ENCODE results near the gene PPM1D.

Gene PPM1D

GRCh38 chr17:60647705-60648104 is 47.7 kb downstream of the PPM1D start:
- Histone ChIP-seq H3K4me3 (ENCODE audit: insufficient read depth, low read length, poor library complexity, severe bottlenecking) (no peak overlapping the region), H3K27ac (ENCODE audit: low read depth, low read length) (no peak overlapping the region), H3K9me2 (replicated peaks; ENCODE audit: insufficient read depth, low read length) (no peaks in the 10 kb centered on the region), H3F3A (ENCODE audit: insufficient read depth) (peaks cover 2% of the 10 kb centered on the region; the same call in 1 of the 2 replicates), H3K9ac (ENCODE audit: low read length) (no peak overlapping the region), H3K79me2 (ENCODE audit: insufficient read depth, low read length) (peaks cover 16% of the 10 kb centered on the region; the same call in 1 of the 2 replicates), H3K4me2 (ENCODE audit: low read depth, low read length, poor library complexity, severe bottlenecking) (no peak overlapping the region), H4K20me1 (ENCODE audit: low read depth, low read length) (no peaks in the 10 kb centered on the region; the same call in 1 of the 2 replicates), H3K36me3 (ENCODE audit: low read length) (peaks cover 4% of the 10 kb centered on the region; the same call in 1 of the 2 replicates), H2AFZ (ENCODE audit: low read depth, low read length, severe bottlenecking) (no peak overlapping the region), H3K27me3 (ENCODE audit: low read length) (no peaks in the 10 kb centered on the region), H3K9me3 (ENCODE audit: insufficient read depth, low read length) (no peaks in the 10 kb centered on the region)
- TF ChIP-seq CTCF (IDR thresholded peaks at IDR 0.05; ENCODE audit: insufficient read depth, low read length, poor library complexity, severe bottlenecking) (no peak), EZH2phosphoT487 (conservative IDR thresholded peaks at IDR 0.05; ENCODE audit: low read length) (no peak)

- H3K9me3 ChIP-seq (ENCODE audit: insufficient read depth, low read length), result no peaks in the 10 kb centered on the region
These were observed 52.7 kb downstream of the PPM1D start for GRCh38 chr17:60652454-60653247.

GRCh38 chr17:60653569-60653968 is 53.6 kb downstream of the PPM1D start:
- no peaks in the 10 kb centered on the region for H3K27me3 ChIP-seq (ENCODE audit: low read length)
- no peak overlapping the region for H3K9ac ChIP-seq (ENCODE audit: low read length)
- H3F3A ChIP-seq (ENCODE audit: insufficient read depth), result peaks cover 2% of the 10 kb centered on the region; the same call in 1 of the 2 replicates
- no peaks in the 10 kb centered on the region for H3K9me2 ChIP-seq (replicated peaks; ENCODE audit: insufficient read depth, low read length)
- peaks cover 8% of the 10 kb centered on the region for H3K36me3 ChIP-seq (ENCODE audit: low read length)
- H2AFZ ChIP-seq (ENCODE audit: low read depth, low read length, severe bottlenecking), result no peak overlapping the region
- TF ChIP-seq CTCF (IDR thresholded peaks at IDR 0.05; ENCODE audit: insufficient read depth, low read length, poor library complexity, severe bottlenecking), result no peak
- TF ChIP-seq EZH2phosphoT487 (conservative IDR thresholded peaks at IDR 0.05; ENCODE audit: low read length), result no peak
- H3K4me2 ChIP-seq (ENCODE audit: low read depth, low read length, poor library complexity, severe bottlenecking), result no peak overlapping the region
- no peaks in the 10 kb centered on the region for H3K9me3 ChIP-seq (ENCODE audit: insufficient read depth, low read length)
- H4K20me1 ChIP-seq (ENCODE audit: low read depth, low read length), result no peaks in the 10 kb centered on the region; the same call in 1 of the 2 replicates
- no peak overlapping the region for H3K27ac ChIP-seq (ENCODE audit: low read depth, low read length)
- peaks cover 32% of the 10 kb centered on the region for H3K79me2 ChIP-seq (ENCODE audit: insufficient read depth, low read length)
- H3K4me3 ChIP-seq (ENCODE audit: insufficient read depth, low read length, poor library complexity, severe bottlenecking), result no peak overlapping the region

More at GRCh38 chr17:60652454-60653247, 52.7 kb downstream of the PPM1D start:
- Histone ChIP-seq H3K9me2 (replicated peaks; ENCODE audit: insufficient read depth, low read length) (no peaks in the 10 kb centered on the region), H3K4me3 (ENCODE audit: insufficient read depth, low read length, poor library complexity, severe bottlenecking) (no peak overlapping the region), H3F3A (ENCODE audit: insufficient read depth) (peaks cover 2% of the 10 kb centered on the region; the same call in 1 of the 2 replicates), H4K20me1 (ENCODE audit: low read depth, low read length) (no peaks in the 10 kb centered on the region; the same call in 1 of the 2 replicates), H3K4me2 (ENCODE audit: low read depth, low read length, poor library complexity, severe bottlenecking) (no peak overlapping the region), H3K27ac (ENCODE audit: low read depth, low read length) (no peak overlapping the region), H2AFZ (ENCODE audit: low read depth, low read length, severe bottlenecking) (no peak overlapping the region), H3K27me3 (ENCODE audit: low read length) (no peaks in the 10 kb centered on the region), H3K79me2 (ENCODE audit: insufficient read depth, low read length) (peaks cover 32% of the 10 kb centered on the region), H3K9ac (ENCODE audit: low read length) (no peak overlapping the region), H3K36me3 (ENCODE audit: low read length) (peaks cover 12% of the 10 kb centered on the region)
- TF ChIP-seq EZH2phosphoT487 (conservative IDR thresholded peaks at IDR 0.05; ENCODE audit: low read length) (no peak), CTCF (IDR thresholded peaks at IDR 0.05; ENCODE audit: insufficient read depth, low read length, poor library complexity, severe bottlenecking) (no peak)
